ENCODE measurements around the gene SDHAF2. TPM values are rescaled to one million over a fixed set of nuclear protein-coding genes. Genes with fewer than 3 reads are reported as not detected.
"Not testable (repeated sequence)": the region's sequence is repeated elsewhere in the genome, so short reads cannot be mapped to it uniquely, and the experiment has no call there.

The SDHAF2 gene
- total RNA-seq, 1 donor from 2014 or later, result 39.7 TPM

- no peak for DNase-seq (ENCODE audit: low read depth)
Measured at GRCh38 chr11:61425367-61426131, 4.4 kb upstream of the SDHAF2 start.

- peak; percentile 78 for DNase-seq (ENCODE audit: low read depth)
Measured at GRCh38 chr11:61429346-61429690, 606 bp upstream of the SDHAF2 start.

- not testable (repeated sequence) for DNase-seq (ENCODE audit: low read depth)
Measured at GRCh38 chr11:61430839-61431238, 915 bp downstream of the SDHAF2 start.

GRCh38 chr11:61437496-61437895 is 7.6 kb downstream of the SDHAF2 start:
- DNase-seq (ENCODE audit: low read depth), result no peak

GRCh38 chr11:61439615-61440014 is 9.7 kb downstream of the SDHAF2 start:
- no peak for DNase-seq (ENCODE audit: low read depth)

- peak; percentile 75 for DNase-seq (ENCODE audit: low read depth)
Measured at GRCh38 chr11:61442616-61443015, 12.7 kb downstream of the SDHAF2 start.

GRCh38 chr11:61445516-61445915 is 15.6 kb downstream of the SDHAF2 start:
- DNase-seq (ENCODE audit: low read depth), result no peak

GRCh38 chr11:61446211-61446651 is 16.3 kb downstream of the SDHAF2 start:
- peak; percentile 97 for DNase-seq (ENCODE audit: low read depth)

- no peak for DNase-seq (ENCODE audit: low read depth)
Measured at GRCh38 chr11:61447601-61448551, 18.0 kb downstream of the SDHAF2 start.

- no peak for DNase-seq (ENCODE audit: low read depth)
Measured at GRCh38 chr11:61448552-61448927, 18.6 kb downstream of the SDHAF2 start.

- no peak for DNase-seq (ENCODE audit: low read depth)
Measured at GRCh38 chr11:61452825-61453224, 22.9 kb downstream of the SDHAF2 start.

- DNase-seq (ENCODE audit: low read depth), result no peak
Measured at GRCh38 chr11:61453695-61454094, 23.8 kb downstream of the SDHAF2 start.

GRCh38 chr11:61454520-61454919 is 24.6 kb downstream of the SDHAF2 start:
- no peak for DNase-seq (ENCODE audit: low read depth)

GRCh38 chr11:61460474-61460881 is 30.6 kb downstream of the SDHAF2 start:
- no peak for DNase-seq (ENCODE audit: low read depth)

- DNase-seq (ENCODE audit: low read depth), result no peak
Measured at GRCh38 chr11:61460986-61461385, 31.1 kb downstream of the SDHAF2 start.

GRCh38 chr11:61467602-61468001 is 37.7 kb downstream of the SDHAF2 start:
- DNase-seq (ENCODE audit: low read depth), result not testable (repeated sequence)

GRCh38 chr11:61468002-61468401 is 38.1 kb downstream of the SDHAF2 start:
- DNase-seq (ENCODE audit: low read depth), result no peak

- peak; percentile 93 for DNase-seq (ENCODE audit: low read depth)
Measured at GRCh38 chr11:61472282-61472681, 42.4 kb downstream of the SDHAF2 start.

GRCh38 chr11:61472868-61473267 is 42.9 kb downstream of the SDHAF2 start:
- peak; percentile 57 for DNase-seq (ENCODE audit: low read depth)

GRCh38 chr11:61473370-61474012 is 43.6 kb downstream of the SDHAF2 start:
- no peak for DNase-seq (ENCODE audit: low read depth)

GRCh38 chr11:61474013-61474643 is 44.2 kb downstream of the SDHAF2 start:
- no peak for DNase-seq (ENCODE audit: low read depth)

All from myocyte (in vitro differentiated cells).